Stomach (tissue), 4 donors: Measurements from ENCODE around the gene MYEOV.

Experiments used
- EP300 ChIP-seq: sonication (generic); formaldehyde crosslinking; IDR thresholded peaks from one replicate; pipeline ENCODE4 v1.6.1; 2017; ENCODE audit warnings: antibody characterized with exemption
- POLR2A ChIP-seq, 4 donors: fragments of 450-650 bp; IDR thresholded peaks; one replicate each; pipeline ENCODE4 v1.6.1; 2016; ENCODE audit warnings: antibody characterized with exemption in 4 of 4, control low read depth in 2 of 4, mild to moderate bottlenecking in 1 of 4, moderate library complexity in 1 of 4
- POLR2AphosphoS5 ChIP-seq, 3 donors: sonication (generic); formaldehyde crosslinking; IDR thresholded peaks; one replicate each; pipeline ENCODE4 v1.6.1; 2016; ENCODE audit warnings: antibody characterized with exemption in 3 of 3
- TF ChIP-seq, protein P1 (sequence below), 7 experiments: fragments of 450-650 bp in 4 of 7; fragments of 200-600 bp in 3 of 7; sonication (generic) in 3 of 7; IDR thresholded peaks; one replicate each; pipeline ENCODE4 v1.5.1; 2016 to 2019; ENCODE audit warnings: antibody characterized with exemption in 7 of 7, control low read depth in 2 of 7, mild to moderate bottlenecking in 1 of 7

DNA sequence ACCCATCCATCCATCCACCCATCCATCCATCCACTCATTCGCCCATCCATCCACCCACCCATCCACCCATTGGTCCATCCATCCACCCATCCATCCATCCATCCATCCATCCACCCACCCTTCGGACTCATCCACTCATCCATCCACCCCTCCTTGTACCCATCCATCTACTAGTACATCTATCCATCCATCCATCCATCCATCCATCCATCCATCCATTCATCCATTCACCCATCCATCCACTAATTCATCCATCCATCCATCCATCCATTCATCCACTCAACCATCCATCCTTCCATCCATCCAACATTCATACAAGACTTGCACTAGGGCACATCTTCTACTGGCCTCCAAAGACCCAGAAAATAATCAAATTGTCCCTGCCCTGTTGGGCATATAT lies 20.0 kb downstream of the MYEOV start:
- TF ChIP-seq, protein P1, sequence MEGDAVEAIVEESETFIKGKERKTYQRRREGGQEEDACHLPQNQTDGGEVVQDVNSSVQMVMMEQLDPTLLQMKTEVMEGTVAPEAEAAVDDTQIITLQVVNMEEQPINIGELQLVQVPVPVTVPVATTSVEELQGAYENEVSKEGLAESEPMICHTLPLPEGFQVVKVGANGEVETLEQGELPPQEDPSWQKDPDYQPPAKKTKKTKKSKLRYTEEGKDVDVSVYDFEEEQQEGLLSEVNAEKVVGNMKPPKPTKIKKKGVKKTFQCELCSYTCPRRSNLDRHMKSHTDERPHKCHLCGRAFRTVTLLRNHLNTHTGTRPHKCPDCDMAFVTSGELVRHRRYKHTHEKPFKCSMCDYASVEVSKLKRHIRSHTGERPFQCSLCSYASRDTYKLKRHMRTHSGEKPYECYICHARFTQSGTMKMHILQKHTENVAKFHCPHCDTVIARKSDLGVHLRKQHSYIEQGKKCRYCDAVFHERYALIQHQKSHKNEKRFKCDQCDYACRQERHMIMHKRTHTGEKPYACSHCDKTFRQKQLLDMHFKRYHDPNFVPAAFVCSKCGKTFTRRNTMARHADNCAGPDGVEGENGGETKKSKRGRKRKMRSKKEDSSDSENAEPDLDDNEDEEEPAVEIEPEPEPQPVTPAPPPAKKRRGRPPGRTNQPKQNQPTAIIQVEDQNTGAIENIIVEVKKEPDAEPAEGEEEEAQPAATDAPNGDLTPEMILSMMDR (IDR thresholded peaks at IDR 0.05): no peak
- TF ChIP-seq EP300 (no peak), POLR2AphosphoS5 (IDR thresholded peaks at IDR 0.05) (no peak), POLR2A (IDR thresholded peaks at IDR 0.05) (no peak)
